ENCODE results near the gene SCAF1. TPM values are rescaled to one million over a fixed set of nuclear protein-coding genes. Genes with fewer than 3 reads are reported as not detected.

Gene SCAF1
- total RNA-seq, 4 donors from 2014 or later, result 8.8 to 76.9 (median 11.4) TPM

DNA sequence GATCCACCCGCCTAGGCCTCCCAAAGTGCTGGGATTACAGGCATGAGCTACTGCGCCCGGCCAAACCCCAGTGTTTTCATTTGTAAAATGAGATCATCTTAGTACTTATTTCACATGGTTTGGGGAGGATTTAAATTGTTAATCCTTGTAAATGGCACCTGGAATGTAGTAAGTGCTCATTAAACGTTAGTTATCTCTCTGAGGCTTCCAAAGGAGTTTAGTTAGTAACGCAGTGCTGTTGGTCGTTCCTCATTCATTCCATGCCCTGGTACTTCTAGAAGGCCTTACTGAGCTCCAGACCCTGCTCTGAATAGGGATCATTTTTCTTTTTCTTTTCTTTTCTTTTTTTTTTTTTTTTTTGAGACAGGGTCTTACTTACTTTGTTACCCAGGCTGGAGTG lies 54.1 kb downstream of the SCAF1 start:
- Histone ChIP-seq H3K27me3 (no peaks in the 10 kb centered on the region), H3K4me1 (no peaks in the 10 kb centered on the region), H3K36me3 (no peaks in the 10 kb centered on the region), H3K27ac (no peak overlapping the region), H3K9me3 (no peaks in the 10 kb centered on the region), H3K4me3 (no peak overlapping the region)
- no peak for TF ChIP-seq POLR2A (IDR thresholded peaks at IDR 0.05)
- no peak for TF ChIP-seq CTCF (IDR thresholded peaks at IDR 0.05)
- no peak for DNase-seq
- intact Hi-C loops (cut with DNase I; ENCODE audit: low total_unique reads), result no loop called here

- TF ChIP-seq POLR2A (IDR thresholded peaks at IDR 0.05), result no peak
- TF ChIP-seq CTCF (IDR thresholded peaks at IDR 0.05), result no peak
- DNase-seq, result no peak
- H3K27ac ChIP-seq, result no peak overlapping the region
- no peak overlapping the region for H3K4me3 ChIP-seq
- H3K36me3 ChIP-seq, result no peaks in the 10 kb centered on the region
- H3K4me1 ChIP-seq, result no peaks in the 10 kb centered on the region
- H3K27me3 ChIP-seq, result no peaks in the 10 kb centered on the region
- intact Hi-C loops (cut with DNase I; ENCODE audit: low total_unique reads), result no loop called here
- no peaks in the 10 kb centered on the region for H3K9me3 ChIP-seq
Observed at GRCh38 chr19:49696865-49697264, 54.9 kb downstream of the SCAF1 start.

DNA sequence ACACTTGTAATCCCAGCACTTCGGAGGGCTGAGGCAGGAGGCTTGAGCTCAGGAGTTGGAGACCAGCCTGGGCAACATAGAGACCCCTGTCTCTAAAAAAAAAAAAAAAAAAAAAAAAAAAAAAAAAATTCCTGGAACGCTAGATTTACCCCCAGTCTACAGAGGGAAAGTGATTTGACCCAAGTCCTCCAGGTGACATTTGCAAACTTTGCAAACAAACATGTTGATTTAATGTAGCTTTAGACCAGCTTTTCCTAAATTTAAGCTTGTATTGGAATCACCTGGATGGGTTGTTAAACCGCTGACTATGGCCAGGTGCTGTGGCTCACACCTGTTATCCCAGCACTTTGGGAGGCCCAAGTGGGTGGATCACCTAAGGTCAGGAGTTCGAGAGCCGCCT lies 57.4 kb downstream of the SCAF1 start:
- no peak overlapping the region for H3K27ac ChIP-seq
- no peak for DNase-seq
- H3K4me3 ChIP-seq, result no peak overlapping the region
- H3K4me1 ChIP-seq, result no peaks in the 10 kb centered on the region
- intact Hi-C loops (cut with DNase I; ENCODE audit: low total_unique reads), result no loop called here
- no peaks in the 10 kb centered on the region for H3K36me3 ChIP-seq
- no peaks in the 10 kb centered on the region for H3K9me3 ChIP-seq
- TF ChIP-seq CTCF (IDR thresholded peaks at IDR 0.05), result no peak
- no peak for TF ChIP-seq POLR2A (IDR thresholded peaks at IDR 0.05)
- no peaks in the 10 kb centered on the region for H3K27me3 ChIP-seq

DNA sequence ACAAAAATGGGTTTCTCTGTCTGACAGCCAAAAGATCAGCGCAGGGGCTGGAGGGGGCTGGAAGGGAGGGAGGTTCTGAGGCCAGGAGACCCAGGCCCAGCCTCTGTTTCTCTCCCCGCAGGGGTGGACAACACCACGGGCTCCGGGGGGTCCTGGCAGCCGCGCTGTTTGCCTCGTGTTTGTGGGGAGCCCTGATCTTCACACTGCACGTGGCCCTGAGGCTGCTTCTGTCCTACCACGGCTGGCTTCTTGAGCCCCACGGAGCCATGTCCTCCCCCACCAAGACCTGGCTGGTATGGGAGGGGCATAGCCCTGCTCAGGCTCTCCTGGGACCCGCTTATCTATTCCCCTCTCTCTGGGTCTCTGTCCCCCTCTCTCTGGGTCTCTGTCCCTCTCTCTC lies 58.6 kb downstream of the SCAF1 start:
- Histone ChIP-seq H3K9me3 (no peaks in the 10 kb centered on the region), H3K4me3 (no peak overlapping the region), H3K36me3 (no peaks in the 10 kb centered on the region), H3K27ac (no peak overlapping the region), H3K27me3 (no peaks in the 10 kb centered on the region), H3K4me1 (no peaks in the 10 kb centered on the region)
- intact Hi-C loops (cut with DNase I; ENCODE audit: low total_unique reads), result no loop called here
- TF ChIP-seq POLR2A (IDR thresholded peaks at IDR 0.05) (no peak), CTCF (IDR thresholded peaks at IDR 0.05) (no peak)
- DNase-seq, result no peak

GRCh38 chr19:49701271-49701786 lies 59.3 kb downstream of the SCAF1 start:
- TF ChIP-seq CTCF (IDR thresholded peaks at IDR 0.05) (no peak), POLR2A (IDR thresholded peaks at IDR 0.05) (no peak)
- no peaks in the 10 kb centered on the region for H3K4me1 ChIP-seq
- no peaks in the 10 kb centered on the region for H3K36me3 ChIP-seq
- no peaks in the 10 kb centered on the region for H3K27me3 ChIP-seq
- H3K27ac ChIP-seq, result no peak overlapping the region
- no peak for DNase-seq
- H3K4me3 ChIP-seq, result no peak overlapping the region
- intact Hi-C loops (cut with DNase I; ENCODE audit: low total_unique reads), result no loop called here
- H3K9me3 ChIP-seq, result no peaks in the 10 kb centered on the region

All from uterus (tissue), 4 donors.